Measurements from ENCODE around the gene XK. TPM values are rescaled to one million over a fixed set of nuclear protein-coding genes. Genes with fewer than 3 reads are reported as not detected.
A peak's percentile ranks its signal among the peaks of the same experiment; 100 is the strongest.

Gene XK
- total RNA-seq, 1 donor, result 0.09 TPM

DNA sequence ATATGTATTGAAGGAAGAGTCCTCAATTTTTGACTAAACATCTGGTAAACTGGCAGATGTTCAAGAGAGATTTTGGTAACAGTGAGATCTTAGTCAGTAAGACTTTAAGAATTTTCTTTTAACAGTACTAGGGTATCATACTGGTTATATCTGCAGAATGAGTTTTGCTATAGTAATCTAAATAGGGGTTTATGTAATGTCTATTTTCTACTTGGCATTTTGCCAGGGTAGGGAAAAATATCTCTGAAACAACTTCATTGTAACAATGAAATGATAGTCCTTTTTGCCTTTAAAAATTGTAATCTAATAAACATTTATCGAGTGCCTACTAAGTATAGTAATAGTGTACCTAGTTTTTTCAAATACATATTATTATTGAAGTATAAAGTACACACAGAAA, 32.1 kb downstream of the XK start:
- DNase-seq (ENCODE audit: low read depth), result no peak
- H3K4me3 ChIP-seq (ENCODE audit: low read depth, low read length), result no peak overlapping the region
- TF ChIP-seq, protein P1, sequence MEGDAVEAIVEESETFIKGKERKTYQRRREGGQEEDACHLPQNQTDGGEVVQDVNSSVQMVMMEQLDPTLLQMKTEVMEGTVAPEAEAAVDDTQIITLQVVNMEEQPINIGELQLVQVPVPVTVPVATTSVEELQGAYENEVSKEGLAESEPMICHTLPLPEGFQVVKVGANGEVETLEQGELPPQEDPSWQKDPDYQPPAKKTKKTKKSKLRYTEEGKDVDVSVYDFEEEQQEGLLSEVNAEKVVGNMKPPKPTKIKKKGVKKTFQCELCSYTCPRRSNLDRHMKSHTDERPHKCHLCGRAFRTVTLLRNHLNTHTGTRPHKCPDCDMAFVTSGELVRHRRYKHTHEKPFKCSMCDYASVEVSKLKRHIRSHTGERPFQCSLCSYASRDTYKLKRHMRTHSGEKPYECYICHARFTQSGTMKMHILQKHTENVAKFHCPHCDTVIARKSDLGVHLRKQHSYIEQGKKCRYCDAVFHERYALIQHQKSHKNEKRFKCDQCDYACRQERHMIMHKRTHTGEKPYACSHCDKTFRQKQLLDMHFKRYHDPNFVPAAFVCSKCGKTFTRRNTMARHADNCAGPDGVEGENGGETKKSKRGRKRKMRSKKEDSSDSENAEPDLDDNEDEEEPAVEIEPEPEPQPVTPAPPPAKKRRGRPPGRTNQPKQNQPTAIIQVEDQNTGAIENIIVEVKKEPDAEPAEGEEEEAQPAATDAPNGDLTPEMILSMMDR (IDR thresholded peaks at IDR 0.05; ENCODE audit: insufficient read depth, low read length), result no peak

DNA sequence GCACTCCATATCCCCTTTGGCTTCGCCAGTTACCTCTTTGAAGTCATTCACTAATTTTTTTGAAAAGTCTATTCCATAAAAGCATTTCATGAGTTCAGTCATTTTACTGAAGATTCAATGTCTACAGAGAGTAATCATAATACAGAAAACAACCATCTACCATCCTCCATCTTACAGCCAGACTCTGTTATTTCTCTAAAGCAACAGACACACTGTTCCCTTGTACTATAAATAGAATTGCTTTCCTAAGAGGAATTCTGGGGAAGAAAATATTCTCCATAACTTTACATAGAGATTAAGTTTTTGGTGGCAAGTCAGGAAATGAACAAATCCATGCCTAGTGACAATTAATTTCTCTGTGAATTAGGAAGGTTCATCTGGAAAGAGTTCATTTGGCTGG, 37.0 kb downstream of the XK start:
- TF ChIP-seq, protein P1 (IDR thresholded peaks at IDR 0.05; ENCODE audit: insufficient read depth, low read length), result no peak

DNA sequence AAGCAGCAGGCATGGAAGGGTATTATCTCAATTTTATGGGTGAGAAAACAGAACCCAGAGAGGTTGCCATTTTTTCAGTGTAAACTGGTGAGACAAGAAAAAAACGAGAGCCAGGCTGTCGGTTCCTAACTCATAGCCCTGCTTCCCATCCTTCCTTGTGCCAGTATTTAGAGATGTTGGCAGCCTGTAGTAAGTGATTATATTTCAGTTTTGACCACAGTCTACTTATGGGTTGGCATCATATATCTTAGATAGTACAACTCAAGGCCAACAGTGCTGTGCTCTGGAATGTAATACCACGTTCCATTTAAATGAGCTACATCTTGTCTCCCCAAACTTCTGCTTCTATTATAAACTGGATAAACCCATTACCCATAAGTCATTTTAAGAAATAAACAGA, 40.8 kb downstream of the XK start:
- TF ChIP-seq, protein P1 (IDR thresholded peaks at IDR 0.05; ENCODE audit: insufficient read depth, low read length), result no peak
- no peak overlapping the region for H3K4me3 ChIP-seq (ENCODE audit: low read depth, low read length)
- DNase-seq (ENCODE audit: low read depth), result no peak

More for the DNA sequence above, 37.0 kb downstream of the XK start:
- no peak overlapping the region for H3K4me3 ChIP-seq (ENCODE audit: low read depth, low read length)
- DNase-seq (ENCODE audit: low read depth), result no peak

DNA sequence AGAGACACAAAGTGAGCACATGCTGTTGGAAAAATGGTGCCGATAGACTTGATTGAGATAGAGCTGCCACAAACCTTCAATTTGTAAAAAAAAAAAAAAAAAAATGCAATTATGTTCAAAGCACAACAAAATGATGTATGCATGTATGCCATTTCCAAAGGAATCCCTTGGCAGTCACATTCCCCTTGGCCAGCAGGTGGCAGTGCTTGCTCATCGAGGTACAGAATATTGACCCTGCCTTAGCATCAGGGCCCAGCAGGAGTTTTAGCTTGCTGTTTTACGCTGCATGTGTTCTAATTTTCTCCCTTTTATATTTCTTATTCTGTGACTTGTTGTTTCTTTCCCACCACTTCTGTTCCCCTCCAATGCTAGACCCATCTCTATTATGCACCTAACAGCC, 59.8 kb downstream of the XK start:
- H3K4me3 ChIP-seq (ENCODE audit: low read depth, low read length), result no peak overlapping the region
- DNase-seq (ENCODE audit: low read depth), result peak; percentile 71
- TF ChIP-seq, protein P1 (IDR thresholded peaks at IDR 0.05; ENCODE audit: insufficient read depth, low read length), result peak; percentile 87

DNA sequence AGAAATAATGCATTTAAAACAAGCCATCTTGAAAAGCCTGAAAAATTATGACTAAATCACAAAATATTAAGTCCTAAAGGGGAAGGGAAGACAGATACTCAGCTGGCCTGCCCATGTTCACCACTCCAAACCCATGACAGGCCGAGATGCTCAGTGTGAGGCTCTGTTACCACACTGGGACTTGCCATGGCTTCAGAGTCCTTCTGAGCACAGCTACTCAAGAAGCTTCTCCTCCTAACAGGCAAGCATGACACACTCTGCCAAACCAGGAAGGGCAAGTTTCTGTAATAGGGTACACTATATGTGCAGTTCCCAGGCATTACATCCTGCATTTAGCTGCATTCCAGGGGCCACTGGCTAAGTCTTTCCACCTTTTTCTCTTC, 60.2 kb downstream of the XK start:
- DNase-seq (ENCODE audit: low read depth), result no peak
- TF ChIP-seq, protein P1 (IDR thresholded peaks at IDR 0.05; ENCODE audit: insufficient read depth, low read length), result no peak
- H3K4me3 ChIP-seq (ENCODE audit: low read depth, low read length), result no peak overlapping the region

DNA sequence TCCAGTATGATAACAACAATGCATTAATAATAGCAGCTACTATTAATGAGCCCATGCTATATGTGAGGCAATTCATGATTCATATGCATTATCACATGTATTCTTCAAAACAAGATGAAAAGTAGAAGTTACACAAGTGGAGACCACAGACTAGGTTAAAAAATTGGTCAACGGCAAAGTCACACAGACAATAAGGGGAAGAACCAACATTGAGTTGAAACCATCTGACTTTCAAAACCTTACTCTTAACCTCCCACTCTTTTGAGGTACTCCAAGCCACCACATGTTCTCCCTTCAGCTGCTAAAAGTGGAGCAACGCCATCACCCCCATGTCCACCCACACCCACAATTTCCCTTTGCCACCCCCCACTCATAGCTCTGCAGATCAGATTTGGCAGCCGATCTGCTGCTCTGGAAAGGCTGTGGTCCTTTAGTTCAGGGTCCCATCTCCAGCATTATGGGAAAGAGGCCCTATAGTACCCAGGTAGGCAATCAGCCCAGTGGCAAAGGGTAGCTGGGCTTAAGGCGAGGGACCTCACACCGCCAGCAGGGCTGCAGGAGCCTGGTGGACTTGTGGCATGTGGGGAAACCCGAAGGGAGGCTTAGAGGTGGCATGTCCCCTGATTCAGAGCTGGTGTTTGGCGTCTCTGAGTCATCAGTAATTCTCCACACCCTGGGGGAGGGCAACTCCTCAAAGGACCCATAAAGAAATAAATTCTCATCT, 60.8 kb downstream of the XK start:
- no peak overlapping the region for H3K4me3 ChIP-seq (ENCODE audit: low read depth, low read length)
- TF ChIP-seq, protein P1 (IDR thresholded peaks at IDR 0.05; ENCODE audit: insufficient read depth, low read length), result no peak
- DNase-seq (ENCODE audit: low read depth), result no peak

DNA sequence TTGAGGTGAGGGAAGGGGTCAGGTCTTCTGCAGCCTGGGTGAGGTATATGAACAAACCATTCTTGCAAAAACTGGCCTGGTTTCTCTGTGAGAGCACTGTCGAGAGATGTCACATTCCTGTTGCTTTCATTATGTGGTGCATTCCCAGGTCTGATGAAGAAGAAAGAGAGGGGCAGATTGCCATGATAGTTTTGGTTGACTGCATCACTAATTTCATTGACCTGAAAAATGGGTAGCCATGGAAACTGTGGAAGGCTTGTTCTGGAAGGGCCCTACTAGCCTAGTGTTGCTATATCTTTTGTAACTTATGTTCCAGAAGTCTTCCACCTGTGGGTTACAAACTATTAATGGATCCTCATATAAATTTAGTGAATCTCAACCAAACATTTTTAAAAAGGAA, 61.4 kb downstream of the XK start:
- no peak for DNase-seq (ENCODE audit: low read depth)
- no peak overlapping the region for H3K4me3 ChIP-seq (ENCODE audit: low read depth, low read length)
- TF ChIP-seq, protein P1 (IDR thresholded peaks at IDR 0.05; ENCODE audit: insufficient read depth, low read length), result no peak
